ENCODE measurements around the gene CYRIA.
A peak's percentile ranks its signal among the peaks of the same experiment; 100 is the strongest.

The CYRIA gene

DNA sequence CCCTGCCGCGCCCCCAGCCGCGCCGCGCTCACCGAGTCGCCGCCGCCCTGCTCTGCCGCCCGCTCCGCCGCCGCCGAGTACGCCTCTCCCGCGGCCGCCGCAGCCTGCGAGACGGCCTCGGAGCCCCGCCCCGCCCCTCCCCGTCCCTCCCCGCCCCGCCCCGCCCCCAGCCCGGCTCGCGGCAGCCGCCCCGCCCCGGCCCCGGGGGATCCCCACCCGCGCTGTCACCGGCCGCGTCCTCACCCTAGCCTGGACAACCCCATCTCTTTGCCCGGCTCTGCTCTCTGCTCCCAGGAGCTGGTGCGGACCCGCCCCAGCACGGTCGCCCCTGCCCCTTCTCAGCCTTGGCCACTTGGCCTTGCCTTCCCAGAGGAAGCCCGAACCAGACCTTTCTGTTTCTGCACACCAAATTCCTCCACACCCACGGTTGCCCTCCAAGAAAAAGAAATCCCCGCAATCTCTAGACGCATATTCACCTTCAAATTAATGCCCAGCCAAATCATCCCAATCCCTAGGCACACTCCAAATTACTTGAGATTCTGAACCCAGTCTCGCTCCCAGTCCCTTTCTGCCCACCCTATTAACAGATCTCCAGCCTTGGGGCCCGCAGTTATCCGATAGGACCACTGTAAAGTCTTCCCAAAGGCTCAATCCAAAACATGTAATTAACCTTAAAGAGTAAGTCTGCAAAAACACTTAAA, at the start of gene CYRIA:
TSS of gene CYRIA (minus strand) at position 87 of the 701 bp plus-strand sequence. CDS start 77,715 bp downstream, outside the sequence.
- H3K9me3 ChIP-seq (ENCODE audit: low read length): no peaks in the 10 kb centered on the region
- H3K4me3 ChIP-seq (ENCODE audit: low read length): peak within 1 kb of the TSS; percentile 68
- peaks cover 36% of the 10 kb centered on the region for H3K4me1 ChIP-seq (ENCODE audit: insufficient read depth, low read length)
- peak within 1 kb of the TSS; percentile 47 for H2AFZ ChIP-seq (ENCODE audit: low read depth, low read length)
- H3K27me3 ChIP-seq (ENCODE audit: insufficient read depth, low read length): peaks cover 2% of the 10 kb centered on the region
- H3K36me3 ChIP-seq (ENCODE audit: insufficient read depth, low read length): no peaks in the 10 kb centered on the region

- peaks cover 4% of the 10 kb centered on the region for H3K27me3 ChIP-seq (ENCODE audit: insufficient read depth, low read length)
- H3K36me3 ChIP-seq (ENCODE audit: insufficient read depth, low read length): no peaks in the 10 kb centered on the region
- no peaks in the 10 kb centered on the region for H3K9me3 ChIP-seq (ENCODE audit: low read length)
- no peak overlapping the region for H2AFZ ChIP-seq (ENCODE audit: low read depth, low read length)
- H3K4me3 ChIP-seq (ENCODE audit: low read length): no peak overlapping the region
- peaks cover 13% of the 10 kb centered on the region for H3K4me1 ChIP-seq (ENCODE audit: insufficient read depth, low read length)
Observed at GRCh38 chr2:16713011-16713423, 47.4 kb upstream of the CYRIA start.

GRCh38 chr2:16709769-16710168, 44.1 kb upstream of the CYRIA start:
- Histone ChIP-seq H2AFZ (ENCODE audit: low read depth, low read length) (no peak overlapping the region), H3K27me3 (ENCODE audit: insufficient read depth, low read length) (peaks cover 2% of the 10 kb centered on the region), H3K36me3 (ENCODE audit: insufficient read depth, low read length) (no peaks in the 10 kb centered on the region), H3K4me1 (ENCODE audit: insufficient read depth, low read length) (peaks cover 17% of the 10 kb centered on the region), H3K4me3 (ENCODE audit: low read length) (no peak overlapping the region), H3K9me3 (ENCODE audit: low read length) (no peaks in the 10 kb centered on the region)

DNA sequence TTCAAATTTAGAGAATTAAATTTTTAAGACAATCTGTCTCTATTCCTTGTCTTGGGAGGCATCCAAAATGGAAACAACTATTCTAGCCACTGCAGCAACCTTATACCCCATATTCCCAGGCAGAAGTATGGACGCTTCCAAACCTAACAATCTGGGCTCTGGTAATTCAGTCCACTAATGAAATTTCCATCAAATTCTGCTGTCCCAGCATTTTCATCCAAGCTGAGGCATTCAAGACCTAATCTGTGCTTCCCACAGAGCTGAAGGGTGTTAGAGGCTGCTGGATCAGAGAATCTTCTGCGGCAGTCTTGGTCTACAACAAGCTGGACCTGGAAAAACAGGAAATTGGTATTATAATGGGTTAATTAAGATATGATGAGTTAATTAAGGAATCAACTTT, 42.5 kb upstream of the CYRIA start:
- H3K4me3 ChIP-seq (ENCODE audit: low read length): no peak overlapping the region
- no peaks in the 10 kb centered on the region for H3K27me3 ChIP-seq (ENCODE audit: insufficient read depth, low read length)
- no peak overlapping the region for H2AFZ ChIP-seq (ENCODE audit: low read depth, low read length)
- no peaks in the 10 kb centered on the region for H3K36me3 ChIP-seq (ENCODE audit: insufficient read depth, low read length)
- H3K9me3 ChIP-seq (ENCODE audit: low read length): no peaks in the 10 kb centered on the region
- H3K4me1 ChIP-seq (ENCODE audit: insufficient read depth, low read length): peaks cover 8% of the 10 kb centered on the region

- Histone ChIP-seq H3K36me3 (ENCODE audit: insufficient read depth, low read length) (no peaks in the 10 kb centered on the region), H3K4me1 (ENCODE audit: insufficient read depth, low read length) (peaks cover 4% of the 10 kb centered on the region), H2AFZ (ENCODE audit: low read depth, low read length) (no peak overlapping the region), H3K27me3 (ENCODE audit: insufficient read depth, low read length) (no peaks in the 10 kb centered on the region), H3K4me3 (ENCODE audit: low read length) (no peak overlapping the region), H3K9me3 (ENCODE audit: low read length) (no peaks in the 10 kb centered on the region)
Observed at GRCh38 chr2:16707014-16707623, 41.5 kb upstream of the CYRIA start.

GRCh38 chr2:16700551-16701259, 35.1 kb upstream of the CYRIA start:
- H3K36me3 ChIP-seq (ENCODE audit: insufficient read depth, low read length): no peaks in the 10 kb centered on the region
- H3K4me1 ChIP-seq (ENCODE audit: insufficient read depth, low read length): no peaks in the 10 kb centered on the region
- no peaks in the 10 kb centered on the region for H3K9me3 ChIP-seq (ENCODE audit: low read length)
- no peaks in the 10 kb centered on the region for H3K27me3 ChIP-seq (ENCODE audit: insufficient read depth, low read length)
- no peak overlapping the region for H3K4me3 ChIP-seq (ENCODE audit: low read length)
- no peak overlapping the region for H2AFZ ChIP-seq (ENCODE audit: low read depth, low read length)

DNA sequence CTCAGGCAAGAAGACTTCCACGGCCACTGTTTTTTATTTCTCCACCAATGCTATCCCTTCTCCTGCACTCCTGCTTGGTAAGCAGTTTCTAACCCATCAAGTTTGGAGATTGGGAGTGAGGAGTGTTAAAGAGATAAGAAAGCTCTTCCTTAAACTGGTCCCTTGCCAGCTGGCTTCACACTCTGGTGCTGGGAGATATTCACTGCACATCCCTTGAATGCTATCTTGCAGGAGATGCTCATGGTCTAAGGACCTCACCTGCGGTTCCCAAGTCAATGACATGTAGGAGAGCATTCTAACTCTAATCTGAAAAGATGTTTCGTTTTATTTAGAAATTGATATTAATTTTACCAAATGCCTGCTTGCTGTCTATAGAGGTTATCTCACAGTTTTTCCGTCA, 28.2 kb upstream of the CYRIA start:
- Histone ChIP-seq H3K36me3 (ENCODE audit: insufficient read depth, low read length) (no peaks in the 10 kb centered on the region), H3K9me3 (ENCODE audit: low read length) (no peaks in the 10 kb centered on the region), H3K4me1 (ENCODE audit: insufficient read depth, low read length) (no peaks in the 10 kb centered on the region), H2AFZ (ENCODE audit: low read depth, low read length) (no peak overlapping the region), H3K4me3 (ENCODE audit: low read length) (no peak overlapping the region), H3K27me3 (ENCODE audit: insufficient read depth, low read length) (peaks cover 7% of the 10 kb centered on the region)

DNA sequence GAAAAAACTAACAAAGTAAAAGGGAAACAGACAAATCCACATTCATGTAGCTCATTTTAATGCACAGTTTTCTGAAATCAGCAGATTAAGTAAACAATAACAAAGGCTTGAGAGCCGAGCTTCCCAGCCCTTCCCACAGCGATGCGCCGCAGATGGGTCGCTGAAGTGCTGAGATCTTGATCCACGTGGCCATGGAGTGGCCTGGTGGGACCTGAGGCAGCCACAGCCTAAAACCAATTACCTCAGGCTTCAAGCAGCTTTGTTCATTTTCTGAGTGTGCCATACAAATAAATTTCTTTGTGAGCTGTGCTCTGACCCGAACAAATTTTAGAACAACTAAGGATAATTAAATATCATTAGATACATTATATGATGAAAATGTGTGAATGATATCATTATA, 25.6 kb upstream of the CYRIA start:
- Histone ChIP-seq H3K4me3 (ENCODE audit: low read length) (no peak overlapping the region), H3K36me3 (ENCODE audit: insufficient read depth, low read length) (no peaks in the 10 kb centered on the region), H3K9me3 (ENCODE audit: low read length) (no peaks in the 10 kb centered on the region), H2AFZ (ENCODE audit: low read depth, low read length) (no peak overlapping the region), H3K4me1 (ENCODE audit: insufficient read depth, low read length) (no peaks in the 10 kb centered on the region), H3K27me3 (ENCODE audit: insufficient read depth, low read length) (peaks cover 7% of the 10 kb centered on the region)

DNA sequence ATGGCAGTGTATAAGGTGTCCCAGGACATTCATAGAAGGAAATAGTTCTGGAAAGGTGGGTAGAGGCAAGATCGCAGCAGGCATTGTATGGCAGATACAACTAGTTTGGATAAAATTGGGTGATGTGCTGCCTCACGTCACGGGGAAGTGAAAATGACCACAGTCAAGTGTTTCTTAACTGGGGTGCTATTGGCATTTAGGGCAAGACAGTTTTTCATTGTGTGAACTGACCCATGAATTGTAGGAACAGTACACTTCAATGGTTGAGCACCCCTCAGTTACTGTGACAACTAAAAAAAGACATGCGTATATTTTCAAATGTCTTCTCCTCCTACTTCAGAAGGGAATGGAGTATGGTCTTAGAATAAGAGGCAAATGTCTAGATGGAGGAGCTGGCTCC, 22.3 kb upstream of the CYRIA start:
- H3K36me3 ChIP-seq (ENCODE audit: insufficient read depth, low read length): no peaks in the 10 kb centered on the region
- no peaks in the 10 kb centered on the region for H3K9me3 ChIP-seq (ENCODE audit: low read length)
- no peak overlapping the region for H3K4me3 ChIP-seq (ENCODE audit: low read length)
- H3K4me1 ChIP-seq (ENCODE audit: insufficient read depth, low read length): no peaks in the 10 kb centered on the region
- no peak overlapping the region for H2AFZ ChIP-seq (ENCODE audit: low read depth, low read length)
- H3K27me3 ChIP-seq (ENCODE audit: insufficient read depth, low read length): peaks cover 2% of the 10 kb centered on the region

DNA sequence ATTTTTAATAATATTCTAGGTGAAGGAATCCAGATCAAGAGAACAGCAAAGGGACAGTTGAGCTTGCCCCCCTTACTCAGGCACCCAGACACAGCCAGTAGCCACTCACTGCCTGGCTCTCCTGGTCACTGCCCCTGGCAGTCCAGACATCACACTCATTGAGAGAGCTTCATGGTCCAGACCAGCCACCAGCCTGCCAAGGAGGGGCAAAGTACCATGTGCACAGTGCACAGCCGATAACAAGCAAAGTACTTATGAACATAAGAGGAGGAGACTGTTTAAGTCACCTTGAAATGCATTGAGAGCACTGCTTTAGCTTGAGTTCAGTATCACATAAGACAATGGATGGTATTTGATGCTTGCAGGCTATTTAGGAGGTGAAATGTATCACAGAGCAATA, 21.6 kb upstream of the CYRIA start:
- no peaks in the 10 kb centered on the region for H3K4me1 ChIP-seq (ENCODE audit: insufficient read depth, low read length)
- no peak overlapping the region for H2AFZ ChIP-seq (ENCODE audit: low read depth, low read length)
- H3K27me3 ChIP-seq (ENCODE audit: insufficient read depth, low read length): peaks cover 2% of the 10 kb centered on the region
- no peaks in the 10 kb centered on the region for H3K9me3 ChIP-seq (ENCODE audit: low read length)
- H3K4me3 ChIP-seq (ENCODE audit: low read length): no peak overlapping the region
- no peaks in the 10 kb centered on the region for H3K36me3 ChIP-seq (ENCODE audit: insufficient read depth, low read length)

DNA sequence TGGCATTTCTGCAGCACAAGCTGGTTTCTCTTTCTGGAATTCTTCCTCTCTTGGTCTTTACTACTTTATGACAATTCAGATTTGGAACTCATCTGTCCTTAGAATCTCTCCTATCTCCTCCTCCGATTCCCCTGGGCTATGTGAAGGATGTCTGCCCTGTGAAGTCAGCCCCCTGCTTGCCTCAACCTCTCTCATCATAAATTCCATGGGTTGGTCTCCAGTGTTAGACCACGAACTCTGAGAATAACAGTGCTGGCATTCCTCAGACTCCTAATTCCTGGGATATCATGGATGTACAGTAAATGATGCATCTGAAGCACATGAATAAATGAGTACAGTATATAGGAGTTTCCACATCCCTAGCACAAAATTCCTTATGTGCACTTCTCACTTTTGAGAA, 21.0 kb upstream of the CYRIA start:
- Histone ChIP-seq H3K4me1 (ENCODE audit: insufficient read depth, low read length) (no peaks in the 10 kb centered on the region), H3K36me3 (ENCODE audit: insufficient read depth, low read length) (no peaks in the 10 kb centered on the region), H2AFZ (ENCODE audit: low read depth, low read length) (no peak overlapping the region), H3K9me3 (ENCODE audit: low read length) (no peaks in the 10 kb centered on the region), H3K27me3 (ENCODE audit: insufficient read depth, low read length) (peaks cover 2% of the 10 kb centered on the region), H3K4me3 (ENCODE audit: low read length) (no peak overlapping the region)

GRCh38 chr2:16685340-16685715, 19.7 kb upstream of the CYRIA start:
- Histone ChIP-seq H3K27me3 (ENCODE audit: insufficient read depth, low read length) (peaks cover 2% of the 10 kb centered on the region), H3K4me3 (ENCODE audit: low read length) (no peak overlapping the region), H2AFZ (ENCODE audit: low read depth, low read length) (no peak overlapping the region), H3K4me1 (ENCODE audit: insufficient read depth, low read length) (no peaks in the 10 kb centered on the region), H3K9me3 (ENCODE audit: low read length) (no peaks in the 10 kb centered on the region), H3K36me3 (ENCODE audit: insufficient read depth, low read length) (no peaks in the 10 kb centered on the region)

DNA sequence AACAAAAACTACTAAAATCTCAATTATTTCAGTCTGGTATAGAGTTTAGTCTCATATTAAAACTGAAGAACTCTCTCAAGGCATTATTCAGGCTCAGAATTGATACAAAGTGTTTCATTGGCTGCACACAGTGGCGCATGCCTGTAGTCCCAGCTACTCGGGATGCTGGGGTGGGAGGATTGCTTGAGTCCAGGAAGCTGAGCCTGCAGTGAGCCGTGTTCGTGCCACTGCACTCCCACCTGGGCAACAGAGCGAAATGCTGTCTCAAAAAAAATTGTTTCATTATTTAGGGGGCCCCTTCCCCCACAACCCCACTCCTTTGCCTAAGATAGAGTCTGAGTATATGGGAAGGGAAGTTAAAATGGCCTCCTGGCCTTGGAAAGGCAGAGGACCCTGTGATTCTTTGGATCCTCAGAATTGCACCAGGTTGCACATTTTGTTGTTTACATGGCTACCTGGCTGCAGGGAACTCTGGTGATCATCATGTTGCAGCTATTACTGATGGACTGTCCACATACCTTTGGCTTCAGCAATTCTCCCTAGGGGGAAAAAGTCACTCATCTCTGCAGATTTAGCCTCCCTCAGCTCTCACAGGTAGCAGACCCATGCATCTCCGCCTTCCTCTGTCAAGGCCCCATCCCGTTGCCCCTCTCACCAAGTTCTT, 19.2 kb upstream of the CYRIA start:
- H3K27me3 ChIP-seq (ENCODE audit: insufficient read depth, low read length): peaks cover 2% of the 10 kb centered on the region
- no peaks in the 10 kb centered on the region for H3K9me3 ChIP-seq (ENCODE audit: low read length)
- H3K36me3 ChIP-seq (ENCODE audit: insufficient read depth, low read length): no peaks in the 10 kb centered on the region
- no peak overlapping the region for H2AFZ ChIP-seq (ENCODE audit: low read depth, low read length)
- H3K4me3 ChIP-seq (ENCODE audit: low read length): no peak overlapping the region
- no peaks in the 10 kb centered on the region for H3K4me1 ChIP-seq (ENCODE audit: insufficient read depth, low read length)

Data from neuron (in vitro differentiated cells).